PC-3 (cell line): ENCODE data around the gene MYH6. TPM values are rescaled to one million over a fixed set of nuclear protein-coding genes. Genes with fewer than 3 reads are reported as not detected.

ENCODE experiments used
- ATAC-seq: fragments of 200-7000 bp; cut with Tn5 transposase; 2 replicates; pipeline ENCODE4 v1.9.1; 2020; ENCODE audit warnings: mild to moderate bottlenecking, moderate library complexity
- BruUV-seq: library from RNA; stranded (reverse); fragments of 400-500 nt; replicated peaks from 2 replicates; lab custom pipeline; 2021; lab: Mats Ljungman, UMichigan
- CTCF ChIA-PET: fragments of 300-600 bp; sonication (Branson Sonifier 250); formaldehyde crosslinking; loops from one replicate; lab custom pipeline; 2022; ENCODE audit warnings: antibody characterized with exemption; lab: Charles Lee
- POLR2A ChIA-PET: fragments of 300-600 bp; sonication (Branson Sonifier 250); formaldehyde crosslinking; loops from one replicate; lab custom pipeline; 2022; ENCODE audit warnings: antibody characterized with exemption; ENCODE audit not compliant: unreplicated experiment; lab: Charles Lee
- DNase-seq: peaks from one replicate; pipeline ENCODE4 v3.0.0-alpha.2; 2015
- H2AFZ ChIP-seq: fragments of 300-600 bp; sonication (generic); 2 replicates; pipeline ENCODE4 v1.6.0; 2016; ENCODE audit warnings: antibody characterized with exemption, low read length
- H3F3A ChIP-seq: fragments of 300-600 bp; sonication (generic); one replicate; pipeline ENCODE4 v1.6.0; 2017; ENCODE audit warnings: antibody characterized with exemption, low read length, control low read depth, mild to moderate bottlenecking; ENCODE audit not compliant: unreplicated experiment
- H3K27ac ChIP-seq: fragments of 300-600 bp; sonication (generic); 2 replicates; pipeline ENCODE4 v1.5.1; 2016; ENCODE audit warnings: mild to moderate bottlenecking, low read length
- H3K27me3 ChIP-seq: fragments of 300-600 bp; sonication (generic); 2 replicates; pipeline ENCODE4 v1.6.1; 2016; ENCODE audit warnings: low read length, mixed read lengths
- H3K36me3 ChIP-seq: fragments of 300-600 bp; sonication (generic); 2 replicates; pipeline ENCODE4 v1.6.1; 2016; ENCODE audit warnings: low read depth, mixed run types, low read length, mixed read lengths
- H3K4me1 ChIP-seq: fragments of 300-600 bp; sonication (generic); 2 replicates; pipeline ENCODE4 v1.5.1; 2016; ENCODE audit warnings: low read length; ENCODE audit not compliant: insufficient read depth
- H3K4me2 ChIP-seq: fragments of 300-600 bp; sonication (generic); 2 replicates; pipeline ENCODE4 v1.6.0; 2016; ENCODE audit warnings: low read length
- H3K4me3 ChIP-seq: fragments of 300-600 bp; sonication (generic); 2 replicates; pipeline ENCODE4 v1.5.1; 2016; ENCODE audit warnings: mild to moderate bottlenecking, low read length, mixed read lengths
- H3K79me2 ChIP-seq: fragments of 300-600 bp; sonication (generic); 2 replicates; pipeline ENCODE4 v1.6.1; 2017; ENCODE audit warnings: low read length, mixed read lengths
- H3K9ac ChIP-seq: fragments of 300-600 bp; sonication (generic); 2 replicates; pipeline ENCODE4 v1.6.0; 2016; ENCODE audit warnings: mild to moderate bottlenecking, low read length
- H3K9me2 ChIP-seq: fragments of 300-600 bp; sonication (generic); replicated peaks from 2 replicates; pipeline ENCODE4 v1.6.1; 2016; ENCODE audit warnings: mixed run types, low read length, mixed read lengths
- H3K9me3 ChIP-seq: fragments of 300-600 bp; sonication (generic); 2 replicates; pipeline ENCODE4 v1.6.1; 2016; ENCODE audit warnings: low read length, mixed read lengths
- H4K20me1 ChIP-seq: fragments of 300-600 bp; sonication (generic); 2 replicates; pipeline ENCODE4 v1.6.1; 2016; ENCODE audit warnings: low read length, mixed read lengths
- CTCF ChIP-seq: fragments of 300-600 bp; sonication (generic); conservative IDR thresholded peaks from 2 replicates; pipeline ENCODE4 v1.5.1; 2017; ENCODE audit warnings: antibody characterized with exemption, low read depth, mild to moderate bottlenecking, low read length
- EZH2 ChIP-seq: fragments of 300-600 bp; sonication (generic); IDR thresholded peaks from one replicate; pipeline ENCODE4 v1.6.1; 2017; ENCODE audit warnings: antibody characterized with exemption, mild to moderate bottlenecking, low read length; ENCODE audit not compliant: unreplicated experiment
- EZH2phosphoT487 ChIP-seq: fragments of 300-600 bp; sonication (generic); IDR thresholded peaks from 2 replicates; pipeline ENCODE4 v1.6.1; 2018; ENCODE audit warnings: mild to moderate bottlenecking, antibody characterized with exemption, low read length, borderline replicate concordance
- intact Hi-C: fragments of 100-400 bp; cut with micrococcal nuclease; formaldehyde crosslinking; loops from 2 replicates; pipeline ENCODE4 v1.9.0; 2023
- total RNA-seq: library from RNA; depleted of rRNA; stranded (reverse); fragments of >200 nt; gene quantifications from 2 replicates; pipeline ENCODE4 v1.2.3, GENCODE V29; 2014

Gene MYH6
- total RNA-seq, 1 experiment from 2014 or later: not detected

- intact Hi-C loops: no loop called here
- POLR2A ChIA-PET: no interaction called here
- no peaks in the 10 kb centered on the region for H3K36me3 ChIP-seq
- H3K27ac ChIP-seq: no peak overlapping the region
- H3K9me2 ChIP-seq: no peaks in the 10 kb centered on the region
- DNase-seq: no peak
- H3K4me1 ChIP-seq: no peaks in the 10 kb centered on the region
- no peak overlapping the region for H3K4me3 ChIP-seq
- no peaks in the 10 kb centered on the region for H4K20me1 ChIP-seq
- CTCF ChIA-PET: no interaction called here
- H3K4me2 ChIP-seq: no peak overlapping the region
- H3K9me3 ChIP-seq: no peaks in the 10 kb centered on the region
- no TSS peak for BruUV-seq
- H3K9ac ChIP-seq: no peak overlapping the region
- H3K79me2 ChIP-seq: no peaks in the 10 kb centered on the region
- TF ChIP-seq CTCF: no peak
- no peak for TF ChIP-seq EZH2
- TF ChIP-seq EZH2phosphoT487: no peak
- ATAC-seq: no peak
- H3K27me3 ChIP-seq: peaks cover 45% of the 10 kb centered on the region
- H2AFZ ChIP-seq: no peak overlapping the region
- H3F3A ChIP-seq: no peaks in the 10 kb centered on the region
These were observed 41.2 kb upstream of the MYH6 start for GRCh38 chr14:23449314-23449713.

- H3K4me2 ChIP-seq: no peak overlapping the region
- intact Hi-C loops: no loop called here
- no peaks in the 10 kb centered on the region for H3K36me3 ChIP-seq
- no peak overlapping the region for H2AFZ ChIP-seq
- no peak overlapping the region for H3K27ac ChIP-seq
- no peak overlapping the region for H3K4me3 ChIP-seq
- POLR2A ChIA-PET: no interaction called here
- no peaks in the 10 kb centered on the region for H3K9me2 ChIP-seq
- no TSS peak for BruUV-seq
- peaks cover 50% of the 10 kb centered on the region for H3K27me3 ChIP-seq
- DNase-seq (no peak), ATAC-seq (no peak)
- no peaks in the 10 kb centered on the region for H3K79me2 ChIP-seq
- TF ChIP-seq CTCF (no peak), EZH2 (no peak), EZH2phosphoT487 (no peak)
- CTCF ChIA-PET: no interaction called here
- no peak overlapping the region for H3K9ac ChIP-seq
- no peaks in the 10 kb centered on the region for H3K4me1 ChIP-seq
- H3K9me3 ChIP-seq: no peaks in the 10 kb centered on the region
- H3F3A ChIP-seq: no peaks in the 10 kb centered on the region
- H4K20me1 ChIP-seq: no peaks in the 10 kb centered on the region
These were observed 39.6 kb upstream of the MYH6 start for GRCh38 chr14:23447361-23448350.

- H2AFZ ChIP-seq: no peak overlapping the region
- ChIA-PET POLR2A (no interaction called here), CTCF (interaction anchor here (0.5 kb wide), 1 partner anchor 140 kb away, joined by 13 read pairs; the partner anchor contains the start of gene BCL2L2)
- no peaks in the 10 kb centered on the region for H3K36me3 ChIP-seq
- DNase-seq: no peak
- no TSS peak for BruUV-seq
- no peaks in the 10 kb centered on the region for H3K79me2 ChIP-seq
- no peak for ATAC-seq
- H3K27me3 ChIP-seq: peaks cover 50% of the 10 kb centered on the region
- no peaks in the 10 kb centered on the region for H3K9me3 ChIP-seq
- H3K27ac ChIP-seq: no peak overlapping the region
- no peak overlapping the region for H3K9ac ChIP-seq
- TF ChIP-seq EZH2 (no peak), EZH2phosphoT487 (no peak), CTCF (no peak)
- H3K4me1 ChIP-seq: no peaks in the 10 kb centered on the region
- H4K20me1 ChIP-seq: no peaks in the 10 kb centered on the region
- intact Hi-C loops: no loop called here
- no peak overlapping the region for H3K4me2 ChIP-seq
- no peaks in the 10 kb centered on the region for H3K9me2 ChIP-seq
- no peak overlapping the region for H3K4me3 ChIP-seq
- no peaks in the 10 kb centered on the region for H3F3A ChIP-seq
These were observed 38.3 kb upstream of the MYH6 start for GRCh38 chr14:23446291-23446851.
